CD1c-positive myeloid dendritic cell (primary cell): ENCODE measurements around the gene TSPYL4.

Experiments used
- DNase-seq: peaks from one replicate; pipeline ENCODE4 v3.0.0-alpha.2; 2016; ENCODE audit errors: extremely low spot score

The TSPYL4 gene

GRCh38 chr6:116271149-116271708, 17.4 kb upstream of the TSPYL4 start:
- no peak for DNase-seq

- peak; percentile 83 for DNase-seq
Observed at GRCh38 chr6:116268589-116269293, 14.9 kb upstream of the TSPYL4 start.

DNA sequence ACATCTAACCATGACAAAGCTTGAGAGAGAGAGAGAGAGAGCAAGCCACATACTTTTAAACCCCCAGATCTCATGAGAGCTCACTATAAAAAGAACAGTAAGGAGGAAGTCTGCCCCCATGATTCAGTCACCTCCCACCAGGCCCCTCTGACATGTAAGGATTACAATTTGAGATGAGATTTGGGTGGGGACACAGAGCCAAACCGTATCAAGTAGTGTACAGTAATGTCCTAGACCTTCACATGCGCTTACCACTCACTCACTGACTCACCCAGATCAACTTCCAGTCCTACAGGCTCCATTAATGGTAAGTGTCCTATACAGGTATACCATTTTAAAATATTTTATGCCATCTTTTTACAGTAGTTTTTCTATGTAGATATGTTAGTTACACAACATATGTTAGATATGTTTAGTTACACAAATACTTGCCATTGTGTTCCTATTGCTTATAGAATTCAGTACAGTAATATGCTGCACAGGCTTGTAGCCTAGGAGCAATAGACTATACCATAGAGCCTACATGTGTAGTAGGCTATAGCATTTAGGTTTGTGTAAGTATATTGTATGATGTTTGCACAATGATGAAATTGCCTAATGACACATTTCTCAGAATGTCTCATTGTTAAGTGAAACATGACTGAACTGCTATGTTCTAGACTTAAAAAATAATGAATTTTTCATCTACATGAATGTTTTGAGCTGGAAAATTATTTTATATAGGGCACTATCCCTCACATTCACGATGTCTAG, 14.1 kb upstream of the TSPYL4 start:
- DNase-seq, result no peak

DNA sequence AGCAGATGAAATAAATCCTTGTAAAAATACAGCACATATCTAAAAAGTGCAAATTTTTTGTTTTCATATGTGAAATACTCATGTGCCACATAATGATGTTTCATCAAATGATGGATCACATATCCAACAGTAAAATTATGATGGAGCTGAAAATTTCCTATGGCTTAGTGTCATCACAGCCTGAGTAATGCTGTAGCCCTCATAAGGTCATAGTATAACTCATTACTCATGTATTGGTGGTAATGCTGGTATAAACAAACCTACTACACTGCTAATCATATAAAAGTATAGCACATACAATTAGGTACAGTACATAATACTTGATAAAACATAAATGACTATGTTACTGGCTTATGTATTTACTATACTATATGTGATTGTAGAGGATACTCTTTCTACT, 12.9 kb upstream of the TSPYL4 start:
- DNase-seq, result no peak

- DNase-seq, result no peak
Observed at GRCh38 chr6:116265041-116265829, 11.4 kb upstream of the TSPYL4 start.

- DNase-seq, result no peak
Observed at GRCh38 chr6:116263353-116263752, 9.5 kb upstream of the TSPYL4 start.

- no peak for DNase-seq
Observed at GRCh38 chr6:116258520-116258919, 4.6 kb upstream of the TSPYL4 start.

DNA sequence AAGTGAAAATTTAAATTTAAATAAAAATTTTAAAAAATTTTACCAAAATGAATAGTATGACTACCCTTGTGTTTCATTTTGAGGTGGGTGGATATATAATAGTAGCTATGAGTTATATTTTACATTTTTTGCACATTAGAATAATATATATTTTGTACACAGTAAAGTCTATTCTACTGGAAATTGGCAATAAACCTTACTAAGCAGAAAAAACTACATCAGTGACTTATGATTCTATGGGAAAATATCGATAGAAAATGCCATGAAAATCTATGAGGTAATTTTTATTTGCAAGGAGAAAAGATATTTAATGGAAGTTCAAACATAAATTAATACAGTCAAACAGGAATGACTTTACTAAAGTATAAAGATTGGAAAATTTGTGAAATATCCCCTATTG, 2.8 kb upstream of the TSPYL4 start:
- DNase-seq, result no peak

- DNase-seq, result no peak
Observed at GRCh38 chr6:116255246-116255800, 1.4 kb upstream of the TSPYL4 start.

GRCh38 chr6:116254297-116255056, 602 bp upstream of the TSPYL4 start:
- DNase-seq, result peak; percentile 4

- DNase-seq, result no peak
Observed at GRCh38 chr6:116253188-116253504, 729 bp downstream of the TSPYL4 start.

- peak; percentile 22 for DNase-seq
Observed at GRCh38 chr6:116251568-116252384, 2.1 kb downstream of the TSPYL4 start.

GRCh38 chr6:116248577-116248976, 5.3 kb downstream of the TSPYL4 start:
- DNase-seq, result no peak

GRCh38 chr6:116247285-116247684, 6.6 kb downstream of the TSPYL4 start:
- no peak for DNase-seq

GRCh38 chr6:116246089-116246488, 7.8 kb downstream of the TSPYL4 start:
- DNase-seq, result no peak

DNA sequence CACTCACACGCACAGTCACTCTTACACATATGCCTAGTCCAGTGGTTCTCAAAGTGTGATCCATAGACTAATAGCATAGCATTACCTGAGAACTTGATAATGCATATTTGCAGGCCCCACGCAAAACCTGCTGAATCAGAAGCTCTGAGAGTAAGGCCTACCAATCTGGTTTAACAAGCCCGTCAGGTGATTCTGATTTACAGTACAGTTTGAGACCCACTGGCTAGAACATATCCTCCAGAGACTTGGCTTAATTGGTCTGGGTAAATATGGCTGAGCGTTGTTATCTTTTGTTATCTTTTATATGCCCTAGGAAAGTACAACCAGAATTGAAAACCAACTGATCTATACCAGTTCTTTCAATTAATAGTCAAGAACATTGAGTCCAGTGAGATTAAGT, 9.6 kb downstream of the TSPYL4 start:
- DNase-seq, result no peak

GRCh38 chr6:116239856-116240255, 14.0 kb downstream of the TSPYL4 start:
- no peak for DNase-seq

- DNase-seq, result no peak
Observed at GRCh38 chr6:116239256-116239655, 14.6 kb downstream of the TSPYL4 start.

GRCh38 chr6:116238083-116238482, 15.8 kb downstream of the TSPYL4 start:
- no peak for DNase-seq

DNA sequence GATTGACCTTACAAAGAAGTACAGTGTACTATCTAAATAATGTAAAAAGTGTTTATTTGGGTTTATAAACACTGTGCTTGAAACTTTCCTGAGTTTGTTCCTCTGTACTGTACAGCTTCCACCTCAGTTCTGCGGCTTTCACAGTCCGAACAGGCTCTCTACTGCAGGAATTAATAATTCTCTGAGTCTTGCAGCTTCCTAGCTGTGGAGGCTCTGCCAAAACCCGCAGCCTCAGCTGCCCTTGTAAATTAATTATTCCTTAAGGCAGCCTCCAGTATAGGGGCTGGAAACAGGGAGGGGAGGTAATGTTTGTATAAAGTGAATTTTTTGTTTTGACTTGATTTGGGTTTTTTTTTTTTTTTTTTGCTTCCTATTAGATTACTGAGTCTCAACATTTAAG, 19.2 kb downstream of the TSPYL4 start:
- DNase-seq, result no peak
